AG04450 (cell line): ENCODE measurements around the gene TNNT2. TPM values are rescaled to one million over a fixed set of nuclear protein-coding genes. Genes with fewer than 3 reads are reported as not detected.

Source experiments
- CTCF ChIA-PET: fragments of 300-600, 350-600 bp; formaldehyde crosslinking; extraction: SDS; loops from one replicate; lab custom pipeline; 2022; ENCODE audit warnings: antibody characterized with exemption, inconsistent platforms; lab: Charles Lee
- POLR2A ChIA-PET: fragments of 350-600 bp; formaldehyde crosslinking; extraction: SDS; loops from one replicate; lab custom pipeline; 2021; ENCODE audit warnings: antibody characterized with exemption, inconsistent platforms; lab: Yijun Ruan, JAX
- DNase-seq: peaks from one replicate; pipeline ENCODE4 v3.0.0-alpha.2; 2011; ENCODE audit warnings: low read depth, low spot score
- H3K27ac ChIP-seq: one replicate; pipeline ENCODE4 v1.5.1; 2012; ENCODE audit warnings: low read depth, low read length, control low read depth
- H3K27me3 ChIP-seq: one replicate; pipeline ENCODE4 v1.6.0; 2012; ENCODE audit warnings: low read length; ENCODE audit not compliant: control insufficient read depth, insufficient read depth
- H3K4me3 ChIP-seq: 2 replicates; pipeline ENCODE4 v1.5.1; 2011; ENCODE audit warnings: mild to moderate bottlenecking, low read depth, low read length, control low read depth
- H3K9me3 ChIP-seq: 2 replicates; pipeline ENCODE4 v1.5.1; 2012; ENCODE audit warnings: low read length; ENCODE audit not compliant: control insufficient read depth, insufficient read depth
- polyA plus RNA-seq: library from polyadenylated mRNA; depleted of rRNA; stranded (reverse); fragments of >200 nt; gene quantifications from 2 replicates; pipeline ENCODE4 v1.2.3, GENCODE V29; 2011
- TF ChIP-seq, protein P1 (sequence below): IDR thresholded peaks from 2 replicates; pipeline ENCODE4 v1.5.1; 2011; ENCODE audit warnings: low read depth, low read length, control low read depth, inconsistent platforms

The TNNT2 gene
- polyA plus RNA-seq, 1 experiment = 2.3 TPM

DNA sequence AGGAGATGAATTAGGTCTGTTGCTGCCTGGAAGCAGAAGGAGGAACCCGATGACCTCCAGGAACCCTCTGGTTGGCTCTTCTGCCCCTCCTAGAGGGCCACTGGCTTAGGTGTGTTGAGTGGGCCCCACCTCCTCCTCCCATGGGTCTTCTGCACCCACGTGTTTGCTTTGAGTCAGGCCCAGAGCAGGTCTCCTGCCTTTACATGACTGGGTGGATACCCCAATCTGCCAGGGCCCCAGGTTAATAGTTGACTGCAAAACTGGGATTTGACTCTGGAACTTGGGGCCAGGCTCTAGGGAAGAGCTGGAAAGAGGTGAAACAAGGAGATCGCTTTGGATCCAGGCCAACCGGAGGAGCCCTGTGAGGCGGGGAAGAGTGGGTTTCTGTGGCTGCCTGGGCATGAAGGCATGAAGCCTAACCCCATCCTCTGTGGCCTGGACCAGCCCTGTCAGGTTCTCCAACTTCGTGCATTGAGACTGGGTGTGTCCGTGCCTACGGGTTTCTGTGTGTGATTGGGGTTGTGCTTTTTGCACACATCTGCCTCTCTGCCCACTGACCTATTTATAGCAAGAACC lies 29.4 kb upstream of the TNNT2 start:
- H3K9me3 ChIP-seq = no peaks in the 10 kb centered on the region
- DNase-seq = no peak
- TF ChIP-seq, protein P1, sequence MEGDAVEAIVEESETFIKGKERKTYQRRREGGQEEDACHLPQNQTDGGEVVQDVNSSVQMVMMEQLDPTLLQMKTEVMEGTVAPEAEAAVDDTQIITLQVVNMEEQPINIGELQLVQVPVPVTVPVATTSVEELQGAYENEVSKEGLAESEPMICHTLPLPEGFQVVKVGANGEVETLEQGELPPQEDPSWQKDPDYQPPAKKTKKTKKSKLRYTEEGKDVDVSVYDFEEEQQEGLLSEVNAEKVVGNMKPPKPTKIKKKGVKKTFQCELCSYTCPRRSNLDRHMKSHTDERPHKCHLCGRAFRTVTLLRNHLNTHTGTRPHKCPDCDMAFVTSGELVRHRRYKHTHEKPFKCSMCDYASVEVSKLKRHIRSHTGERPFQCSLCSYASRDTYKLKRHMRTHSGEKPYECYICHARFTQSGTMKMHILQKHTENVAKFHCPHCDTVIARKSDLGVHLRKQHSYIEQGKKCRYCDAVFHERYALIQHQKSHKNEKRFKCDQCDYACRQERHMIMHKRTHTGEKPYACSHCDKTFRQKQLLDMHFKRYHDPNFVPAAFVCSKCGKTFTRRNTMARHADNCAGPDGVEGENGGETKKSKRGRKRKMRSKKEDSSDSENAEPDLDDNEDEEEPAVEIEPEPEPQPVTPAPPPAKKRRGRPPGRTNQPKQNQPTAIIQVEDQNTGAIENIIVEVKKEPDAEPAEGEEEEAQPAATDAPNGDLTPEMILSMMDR = no peak
- no peak overlapping the region for H3K27ac ChIP-seq
- no peak overlapping the region for H3K4me3 ChIP-seq
- ChIA-PET CTCF (interaction anchor here (0.8 to 3.5 kb wide), 6 partner anchors 11 to 153 kb away, joined by 4 to 27 read pairs (median 6); no protein-coding TSS in a partner anchor), POLR2A (no interaction called here)
- H3K27me3 ChIP-seq = peaks cover 58% of the 10 kb centered on the region

DNA sequence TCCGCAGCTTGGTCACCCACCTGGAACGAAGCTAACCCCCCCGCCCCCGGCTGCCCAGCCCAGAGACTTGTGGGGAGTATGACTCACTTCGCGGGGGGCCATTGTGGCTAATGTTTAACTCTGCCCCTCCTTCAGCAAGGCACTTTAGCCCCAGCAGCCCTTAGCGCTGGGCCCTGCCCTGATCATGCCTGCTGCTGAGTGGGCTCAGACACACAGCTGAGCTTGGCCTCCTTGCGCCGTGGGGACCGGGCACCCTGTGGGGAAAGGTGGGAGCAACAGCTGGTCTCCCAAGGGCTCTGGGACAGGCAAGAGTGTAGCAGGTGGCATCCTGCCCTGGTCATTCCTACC lies 28.0 kb upstream of the TNNT2 start:
- ChIA-PET CTCF (interaction anchor here (0.5 to 3.5 kb wide), 8 partner anchors 13 to 150 kb away, joined by 3 to 27 read pairs (median 4); no protein-coding TSS in a partner anchor), POLR2A (no interaction called here)
- Histone ChIP-seq H3K9me3 (no peaks in the 10 kb centered on the region), H3K27me3 (peaks cover 62% of the 10 kb centered on the region), H3K27ac (no peak overlapping the region), H3K4me3 (no peak overlapping the region)
- TF ChIP-seq, protein P1 = no peak
- DNase-seq = no peak

DNA sequence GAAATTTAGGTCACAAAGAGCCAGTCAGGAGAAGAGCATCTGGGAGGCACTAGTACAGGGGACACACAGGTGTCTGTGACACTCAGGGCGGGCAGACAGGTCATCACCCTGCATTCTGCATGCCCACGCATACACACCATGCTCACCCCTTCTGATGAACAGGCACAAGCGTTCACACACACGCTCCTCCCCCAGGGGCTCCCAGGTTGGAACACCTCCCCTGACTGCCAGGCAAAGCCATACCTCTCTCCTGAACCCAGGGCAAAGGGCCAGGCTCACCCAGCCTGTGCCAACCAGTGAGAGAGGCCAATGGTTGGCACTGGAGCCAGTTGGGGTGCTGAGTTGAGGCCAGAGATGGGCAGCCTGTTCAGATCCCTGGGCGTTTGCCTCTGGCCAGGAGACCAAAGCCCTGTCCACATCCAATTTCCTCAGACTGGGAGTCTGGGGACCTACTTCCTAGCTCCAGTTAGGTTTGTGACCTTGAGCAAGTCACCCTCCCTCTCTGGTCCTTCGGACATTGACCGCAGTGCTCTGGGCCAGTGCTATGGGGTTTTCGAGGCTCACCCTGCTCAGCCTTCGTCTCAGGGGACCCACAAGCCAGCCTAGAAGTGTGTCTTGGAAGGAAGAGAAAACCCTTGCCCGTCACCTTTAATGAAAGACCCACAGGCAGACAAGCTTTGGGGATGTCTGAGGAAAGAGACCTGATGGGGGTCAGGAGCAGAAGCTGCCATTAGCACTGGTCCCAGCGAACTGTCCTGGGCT lies 27.4 kb upstream of the TNNT2 start:
- Histone ChIP-seq H3K27ac (no peak overlapping the region), H3K4me3 (no peak overlapping the region), H3K27me3 (peaks cover 64% of the 10 kb centered on the region), H3K9me3 (no peaks in the 10 kb centered on the region)
- DNase-seq = no peak
- POLR2A ChIA-PET = no interaction called here
- CTCF ChIA-PET = interaction anchor here (0.5 to 3.5 kb wide), 5 partner anchors 16 to 150 kb away, joined by 4 to 27 read pairs (median 4); no protein-coding TSS in a partner anchor
- TF ChIP-seq, protein P1 = no peak

DNA sequence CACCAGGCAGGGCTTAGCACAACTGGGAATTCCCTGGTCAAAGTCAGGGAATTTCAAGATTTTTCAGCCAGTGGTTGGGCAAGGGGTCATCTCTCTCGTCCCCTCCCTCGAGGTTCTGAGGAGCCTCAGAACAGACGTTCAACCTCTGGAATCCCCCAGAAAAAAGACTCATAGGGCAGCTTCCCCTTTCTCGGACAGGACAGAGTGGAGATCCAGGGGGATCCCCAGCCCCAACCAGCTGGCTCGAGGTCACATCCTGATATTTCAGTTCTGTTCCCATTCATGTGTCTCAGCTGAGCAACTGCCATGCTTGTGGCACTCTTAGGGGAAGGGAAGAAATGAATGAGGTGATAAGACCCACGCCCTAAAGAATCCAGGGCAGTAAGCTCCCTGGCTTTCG lies 26.6 kb upstream of the TNNT2 start:
- Histone ChIP-seq H3K27ac (no peak overlapping the region), H3K9me3 (no peaks in the 10 kb centered on the region; the same call in 1 of the 2 replicates), H3K4me3 (no peak overlapping the region), H3K27me3 (peaks cover 60% of the 10 kb centered on the region)
- no peak for DNase-seq
- POLR2A ChIA-PET = no interaction called here
- CTCF ChIA-PET = no interaction called here
- TF ChIP-seq, protein P1 = no peak

DNA sequence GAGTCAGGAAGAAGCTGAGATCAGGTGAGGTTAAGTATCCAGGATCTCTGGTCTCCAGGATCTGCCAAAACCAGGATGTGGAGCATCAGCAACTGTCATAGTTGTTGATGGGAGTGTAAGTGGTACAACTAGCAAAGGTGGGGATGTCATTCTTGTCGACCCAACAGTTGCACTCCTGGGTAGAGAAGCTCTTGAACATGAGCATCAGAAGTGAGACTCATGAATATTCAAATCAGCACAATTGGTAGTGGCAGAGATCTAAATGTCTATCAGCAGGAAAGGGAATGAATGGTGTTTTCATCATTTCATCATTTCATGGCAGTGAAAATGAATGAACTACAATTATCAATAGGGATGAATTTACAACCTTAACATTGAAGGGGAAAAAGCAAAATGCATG lies 25.9 kb upstream of the TNNT2 start:
- TF ChIP-seq, protein P1 = no peak
- Histone ChIP-seq H3K27ac (no peak overlapping the region), H3K9me3 (no peaks in the 10 kb centered on the region; the same call in 1 of the 2 replicates), H3K4me3 (no peak overlapping the region), H3K27me3 (peaks cover 61% of the 10 kb centered on the region)
- DNase-seq = no peak
- CTCF ChIA-PET = interaction anchor here (0.7 to 1.1 kb wide), 4 partner anchors 18 to 149 kb away, joined by 3 to 5 read pairs (median 4); no protein-coding TSS in a partner anchor
- POLR2A ChIA-PET = no interaction called here
